ENCODE results near the gene LDLRAD3. TPM values are rescaled to one million over a fixed set of nuclear protein-coding genes. Genes with fewer than 3 reads are reported as not detected.

The LDLRAD3 gene
- total RNA-seq, 1 donor from 2014 or later, result 19.6 TPM

- peaks cover 4% of the 10 kb centered on the region for H3K9me3 Mint-ChIP-seq (ENCODE audit: low read depth)
- no peak for DNase-seq (ENCODE audit: low spot score, unreplicated experiment)
- peaks cover 4% of the 10 kb centered on the region for H3K36me3 Mint-ChIP-seq (ENCODE audit: insufficient read depth)
- H3K27me3 Mint-ChIP-seq, result no peaks in the 10 kb centered on the region
- TF ChIP-seq CTCF (IDR thresholded peaks at IDR 0.05; ENCODE audit: unreplicated experiment), result no peak
- H3K27ac Mint-ChIP-seq, result no peak overlapping the region
- peaks cover under 1% of the 10 kb centered on the region for H3K4me1 Mint-ChIP-seq (ENCODE audit: low read depth)
- H3K4me3 Mint-ChIP-seq (ENCODE audit: low read depth), result no peak overlapping the region
Measured at GRCh38 chr11:35970445-35970844, 26.6 kb downstream of the LDLRAD3 start.

- H3K27ac Mint-ChIP-seq, result no peak overlapping the region
- H3K4me3 Mint-ChIP-seq (ENCODE audit: low read depth), result no peak overlapping the region
- no peak for DNase-seq (ENCODE audit: low spot score, unreplicated experiment)
- H3K4me1 Mint-ChIP-seq (ENCODE audit: low read depth), result no peaks in the 10 kb centered on the region
- H3K36me3 Mint-ChIP-seq (ENCODE audit: insufficient read depth), result peaks cover 5% of the 10 kb centered on the region
- H3K27me3 Mint-ChIP-seq, result no peaks in the 10 kb centered on the region
- peaks cover 4% of the 10 kb centered on the region for H3K9me3 Mint-ChIP-seq (ENCODE audit: low read depth)
- no peak for TF ChIP-seq CTCF (IDR thresholded peaks at IDR 0.05; ENCODE audit: unreplicated experiment)
Measured at GRCh38 chr11:35971841-35972422, 28.1 kb downstream of the LDLRAD3 start.

GRCh38 chr11:35974882-35975589 is 31.2 kb downstream of the LDLRAD3 start:
- Mint-ChIP-seq H3K27me3 (no peaks in the 10 kb centered on the region), H3K4me3 (ENCODE audit: low read depth) (no peak overlapping the region), H3K36me3 (ENCODE audit: insufficient read depth) (peaks cover 5% of the 10 kb centered on the region), H3K9me3 (ENCODE audit: low read depth) (peaks cover 4% of the 10 kb centered on the region), H3K4me1 (ENCODE audit: low read depth) (peaks cover 1% of the 10 kb centered on the region), H3K27ac (no peak overlapping the region)
- no peak for TF ChIP-seq CTCF (IDR thresholded peaks at IDR 0.05; ENCODE audit: unreplicated experiment)
- DNase-seq (ENCODE audit: low spot score, unreplicated experiment), result no peak

GRCh38 chr11:35976434-35976833 is 32.6 kb downstream of the LDLRAD3 start:
- no peak for DNase-seq (ENCODE audit: low spot score, unreplicated experiment)
- Mint-ChIP-seq H3K36me3 (ENCODE audit: insufficient read depth) (peaks cover 5% of the 10 kb centered on the region), H3K9me3 (ENCODE audit: low read depth) (peaks cover 4% of the 10 kb centered on the region), H3K27ac (no peak overlapping the region), H3K4me1 (ENCODE audit: low read depth) (peaks cover 1% of the 10 kb centered on the region), H3K27me3 (no peaks in the 10 kb centered on the region), H3K4me3 (ENCODE audit: low read depth) (no peak overlapping the region)
- TF ChIP-seq CTCF (IDR thresholded peaks at IDR 0.05; ENCODE audit: unreplicated experiment), result no peak

GRCh38 chr11:35978183-35978582 is 34.3 kb downstream of the LDLRAD3 start:
- no peak overlapping the region for H3K4me3 Mint-ChIP-seq (ENCODE audit: low read depth)
- peaks cover 5% of the 10 kb centered on the region for H3K36me3 Mint-ChIP-seq (ENCODE audit: insufficient read depth)
- H3K27me3 Mint-ChIP-seq, result no peaks in the 10 kb centered on the region
- peaks cover 1% of the 10 kb centered on the region for H3K4me1 Mint-ChIP-seq (ENCODE audit: low read depth)
- peaks cover 4% of the 10 kb centered on the region for H3K9me3 Mint-ChIP-seq (ENCODE audit: low read depth)
- no peak for TF ChIP-seq CTCF (IDR thresholded peaks at IDR 0.05; ENCODE audit: unreplicated experiment)
- no peak overlapping the region for H3K27ac Mint-ChIP-seq
- DNase-seq (ENCODE audit: low spot score, unreplicated experiment), result no peak

Measured in progenitor cell of endocrine pancreas (in vitro differentiated cells).